ENCODE data around the gene EID3. TPM values are rescaled to one million over a fixed set of nuclear protein-coding genes. Genes with fewer than 3 reads are reported as not detected.

The EID3 gene
- total RNA-seq, 1 donor from 2014 or later, result 5.6 TPM

DNA sequence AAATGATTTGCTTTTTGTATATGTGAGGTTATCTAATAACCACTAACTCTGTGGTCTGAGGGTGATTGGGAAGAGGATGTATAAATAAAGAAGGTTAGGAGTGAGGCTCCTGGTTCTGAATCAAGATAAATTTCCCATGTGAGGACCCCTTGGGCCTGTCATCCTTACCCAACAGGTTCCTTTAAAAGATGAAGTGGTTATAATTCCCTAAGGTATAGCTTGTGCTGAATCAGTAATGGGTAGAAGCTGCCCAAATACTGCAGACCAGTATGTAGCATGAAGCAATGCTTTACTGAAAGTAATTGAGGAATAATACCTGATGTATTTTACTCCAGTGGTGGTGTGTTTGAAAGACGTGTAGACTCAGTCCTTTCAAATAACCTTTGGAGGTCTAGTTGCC lies 8.7 kb downstream of the EID3 start:
- no peak overlapping the region for H3K4me3 Mint-ChIP-seq
- no peak overlapping the region for H3K27ac Mint-ChIP-seq
- no peak for DNase-seq (ENCODE audit: low spot score in 2 of 2, unreplicated experiment in 2 of 2)
- peaks cover 31% of the 10 kb centered on the region for H3K36me3 Mint-ChIP-seq
- no peaks in the 10 kb centered on the region for H3K9me3 Mint-ChIP-seq
- peaks cover 5% of the 10 kb centered on the region for H3K4me1 Mint-ChIP-seq
- H3K27me3 Mint-ChIP-seq (ENCODE audit: low read depth), result no peaks in the 10 kb centered on the region
- TF ChIP-seq, protein P1, sequence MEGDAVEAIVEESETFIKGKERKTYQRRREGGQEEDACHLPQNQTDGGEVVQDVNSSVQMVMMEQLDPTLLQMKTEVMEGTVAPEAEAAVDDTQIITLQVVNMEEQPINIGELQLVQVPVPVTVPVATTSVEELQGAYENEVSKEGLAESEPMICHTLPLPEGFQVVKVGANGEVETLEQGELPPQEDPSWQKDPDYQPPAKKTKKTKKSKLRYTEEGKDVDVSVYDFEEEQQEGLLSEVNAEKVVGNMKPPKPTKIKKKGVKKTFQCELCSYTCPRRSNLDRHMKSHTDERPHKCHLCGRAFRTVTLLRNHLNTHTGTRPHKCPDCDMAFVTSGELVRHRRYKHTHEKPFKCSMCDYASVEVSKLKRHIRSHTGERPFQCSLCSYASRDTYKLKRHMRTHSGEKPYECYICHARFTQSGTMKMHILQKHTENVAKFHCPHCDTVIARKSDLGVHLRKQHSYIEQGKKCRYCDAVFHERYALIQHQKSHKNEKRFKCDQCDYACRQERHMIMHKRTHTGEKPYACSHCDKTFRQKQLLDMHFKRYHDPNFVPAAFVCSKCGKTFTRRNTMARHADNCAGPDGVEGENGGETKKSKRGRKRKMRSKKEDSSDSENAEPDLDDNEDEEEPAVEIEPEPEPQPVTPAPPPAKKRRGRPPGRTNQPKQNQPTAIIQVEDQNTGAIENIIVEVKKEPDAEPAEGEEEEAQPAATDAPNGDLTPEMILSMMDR (IDR thresholded peaks at IDR 0.05; ENCODE audit: unreplicated experiment), result no peak

DNA sequence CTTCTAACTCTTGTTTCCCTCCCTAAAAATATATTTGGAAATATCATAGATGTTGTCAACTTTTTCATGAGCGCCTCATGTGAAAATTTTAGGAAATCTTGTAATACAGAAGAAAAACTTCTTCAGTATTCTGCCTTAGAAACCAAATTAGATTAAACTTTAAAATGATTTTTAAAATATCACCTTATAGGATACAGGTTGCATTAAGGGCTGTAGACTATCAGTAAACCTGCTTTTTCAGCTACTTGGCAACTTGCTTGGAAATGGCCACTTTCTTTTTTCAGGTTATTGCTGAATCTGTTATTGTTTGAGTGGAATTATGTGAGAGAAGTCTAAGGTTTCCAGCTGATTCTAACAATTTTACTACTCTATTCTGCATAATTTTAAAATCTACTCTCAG lies 9.1 kb downstream of the EID3 start:
- Mint-ChIP-seq H3K9me3 (no peaks in the 10 kb centered on the region), H3K27ac (no peak overlapping the region), H3K27me3 (ENCODE audit: low read depth) (no peaks in the 10 kb centered on the region), H3K4me3 (no peak overlapping the region), H3K4me1 (peaks cover under 1% of the 10 kb centered on the region), H3K36me3 (peaks cover 31% of the 10 kb centered on the region)
- no peak for DNase-seq (ENCODE audit: low spot score in 2 of 2, unreplicated experiment in 2 of 2)
- TF ChIP-seq, protein P1 (IDR thresholded peaks at IDR 0.05; ENCODE audit: unreplicated experiment), result no peak

DNA sequence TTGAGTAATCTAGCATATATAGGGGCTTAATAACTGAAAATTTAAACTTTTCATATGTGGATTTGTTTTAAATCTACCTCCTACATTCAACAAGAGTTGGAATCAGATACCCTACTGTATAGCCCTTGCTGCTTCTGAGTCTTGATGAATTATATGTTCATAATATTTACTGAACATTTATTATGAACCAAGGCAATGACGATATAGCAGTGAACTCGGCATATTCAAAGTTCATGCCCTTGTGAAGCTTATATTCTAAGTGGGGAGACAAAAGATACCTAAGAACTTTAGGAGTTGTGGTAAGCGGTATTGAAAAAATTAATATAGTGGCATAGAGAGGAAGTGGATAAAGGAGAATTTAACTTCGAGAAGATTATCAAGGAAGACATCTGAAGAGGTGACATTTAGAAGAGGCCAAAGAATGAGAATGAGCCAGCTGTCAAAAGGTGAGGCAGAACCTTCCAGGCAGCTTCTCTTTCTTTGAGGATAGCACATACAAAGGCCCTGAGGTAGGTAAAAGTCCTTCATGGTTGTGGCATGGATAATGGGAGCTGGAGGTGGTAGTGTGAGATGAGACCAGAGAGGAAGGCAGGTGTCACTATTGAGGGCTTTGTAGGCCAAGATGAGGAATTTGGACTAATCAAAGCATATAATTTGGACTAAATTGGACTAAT lies 10.2 kb downstream of the EID3 start:
- DNase-seq (ENCODE audit: low spot score in 2 of 2, unreplicated experiment in 2 of 2), result no peak
- no peaks in the 10 kb centered on the region for H3K4me1 Mint-ChIP-seq
- no peaks in the 10 kb centered on the region for H3K9me3 Mint-ChIP-seq
- TF ChIP-seq, protein P1 (IDR thresholded peaks at IDR 0.05; ENCODE audit: unreplicated experiment), result no peak
- H3K4me3 Mint-ChIP-seq, result no peak overlapping the region
- H3K27me3 Mint-ChIP-seq (ENCODE audit: low read depth), result no peaks in the 10 kb centered on the region
- peaks cover 31% of the 10 kb centered on the region for H3K36me3 Mint-ChIP-seq
- no peak overlapping the region for H3K27ac Mint-ChIP-seq

DNA sequence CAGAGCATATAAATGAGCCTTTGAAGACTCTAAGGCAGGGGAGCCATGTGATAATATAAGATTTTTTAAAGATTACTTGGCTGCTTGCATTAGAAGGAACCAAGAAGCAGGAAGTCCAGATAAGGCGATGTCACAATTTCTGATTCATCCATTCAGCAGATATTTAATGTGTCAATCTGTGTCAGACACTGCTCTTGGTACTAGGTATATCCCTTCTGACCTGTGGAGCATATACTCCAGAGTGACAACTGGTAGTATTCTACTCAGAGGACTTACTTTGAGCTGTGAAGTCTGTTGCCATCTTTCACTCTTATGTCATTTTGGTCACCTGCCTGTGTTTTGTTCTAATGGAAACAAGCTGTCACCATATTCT lies 10.7 kb downstream of the EID3 start:
- peaks cover 31% of the 10 kb centered on the region for H3K36me3 Mint-ChIP-seq
- H3K4me3 Mint-ChIP-seq, result no peak overlapping the region
- no peak for DNase-seq (ENCODE audit: low spot score in 2 of 2, unreplicated experiment in 2 of 2)
- no peak overlapping the region for H3K27ac Mint-ChIP-seq
- H3K27me3 Mint-ChIP-seq (ENCODE audit: low read depth), result no peaks in the 10 kb centered on the region
- H3K4me1 Mint-ChIP-seq, result no peaks in the 10 kb centered on the region
- no peaks in the 10 kb centered on the region for H3K9me3 Mint-ChIP-seq
- TF ChIP-seq, protein P1 (IDR thresholded peaks at IDR 0.05; ENCODE audit: unreplicated experiment), result no peak

DNA sequence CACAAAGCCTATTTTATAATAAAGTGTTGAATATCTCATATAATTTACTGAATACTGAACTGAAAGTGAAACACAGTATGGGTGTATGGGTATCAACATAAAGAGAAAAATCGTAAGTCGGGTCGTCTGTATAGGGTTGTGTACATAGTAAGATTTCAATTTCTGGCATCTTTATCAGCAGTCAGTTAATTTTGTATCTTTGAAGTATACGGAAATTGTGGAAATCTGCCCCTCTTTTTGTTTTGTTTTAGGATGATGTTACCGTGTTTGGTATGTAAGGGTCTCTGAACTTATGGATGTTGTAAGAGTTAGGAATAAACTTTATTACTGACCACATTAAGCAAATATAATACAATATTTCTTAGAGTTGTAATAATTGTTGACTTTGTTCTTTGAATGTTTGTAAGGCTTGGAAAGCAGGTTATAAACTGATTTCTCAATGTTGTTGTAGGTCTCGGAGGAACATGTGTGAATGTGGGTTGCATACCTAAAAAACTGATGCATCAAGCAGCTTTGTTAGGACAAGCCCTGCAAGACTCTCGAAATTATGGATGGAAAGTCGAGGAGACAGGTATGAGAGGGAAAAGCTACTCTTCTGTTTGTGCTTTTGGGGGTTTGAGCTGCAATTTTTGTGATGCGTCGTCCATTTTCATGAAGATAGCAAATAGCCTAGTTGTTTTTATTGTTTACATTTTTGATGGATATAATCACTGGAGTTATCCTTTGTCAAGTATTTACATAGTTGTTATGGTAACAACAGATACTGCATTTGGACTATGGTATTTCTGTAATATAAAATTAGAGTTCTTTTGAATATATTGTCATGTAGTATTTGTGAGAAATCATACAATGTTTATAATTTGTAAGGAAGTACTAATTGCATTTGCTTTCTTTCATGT lies 12.0 kb downstream of the EID3 start:
- H3K4me1 Mint-ChIP-seq, result no peaks in the 10 kb centered on the region
- peaks cover 28% of the 10 kb centered on the region for H3K36me3 Mint-ChIP-seq
- no peak overlapping the region for H3K27ac Mint-ChIP-seq
- no peaks in the 10 kb centered on the region for H3K9me3 Mint-ChIP-seq
- H3K4me3 Mint-ChIP-seq, result no peak overlapping the region
- DNase-seq (ENCODE audit: low spot score in 2 of 2, unreplicated experiment in 2 of 2), result no peak
- H3K27me3 Mint-ChIP-seq (ENCODE audit: low read depth), result no peaks in the 10 kb centered on the region
- TF ChIP-seq, protein P1 (IDR thresholded peaks at IDR 0.05; ENCODE audit: unreplicated experiment), result no peak
